Measurements from ENCODE around the gene SLC31A2. TPM values are rescaled to one million over a fixed set of nuclear protein-coding genes. Genes with fewer than 3 reads are reported as not detected.
"Not testable (repeated sequence)": the region's sequence is repeated elsewhere in the genome, so short reads cannot be mapped to it uniquely, and the experiment has no call there.

Gene SLC31A2
- 10 to 100 TPM; 40.3 to 42.4 TPM for total RNA-seq
- polyA plus RNA-seq (ENCODE audit: insufficient read depth, low read depth, low replicate concordance) = 38.8 TPM
- long read RNA-seq, donor 1, transcript SLC31A2-201 (4 exons, 1,785 nt) = major isoform, 9 of 9 reads
- long read RNA-seq, donor 1, partial matches to known transcripts = 0 of 9 reads
- long read RNA-seq, donor 1, other reads (novel, unspliced or antisense) = 0 of 9 reads
- long read RNA-seq, donor 2, transcript SLC31A2-201 (4 exons, 1,785 nt) = major isoform, 10 of 10 reads
- long read RNA-seq, donor 2, partial matches to known transcripts = 0 of 10 reads
- long read RNA-seq, donor 2, other reads (novel, unspliced or antisense) = 0 of 10 reads

GRCh38 chr9:113150670-113151611 lies at the start of gene SLC31A2:
Gene SLC31A2, plus strand, starts transcription at chr9:113151007. Its CDS starts 68 bp downstream, at chr9:113151075.
- Histone ChIP-seq H3K4me1 (peaks cover 27% of the 10 kb centered on the region), H3K36me3 (ENCODE audit: low read depth, missing control alignments) (no peaks in the 10 kb centered on the region), H3K27ac (peak within 1 kb of the TSS; percentile 93 to 94), H3K9me3 (no peaks in the 10 kb centered on the region), H3K27me3 (no peaks in the 10 kb centered on the region), H3K4me3 (peak within 1 kb of the TSS; percentile 95 to 99)
- DNase-seq = peak; percentile 95
- TF ChIP-seq CTCF (IDR thresholded peaks at IDR 0.05) (no peak), POLR2A (IDR thresholded peaks at IDR 0.05) (no peak)
- intact Hi-C loops (cut with DNase I; ENCODE audit: low total_unique reads) = no loop called here
- 1% methylated on average over 26 to 87 of the region's 87 CpGs for WGBS, 2 donors

GRCh38 chr9:113105345-113105744 lies 45.5 kb upstream of the SLC31A2 start:
- not testable (repeated sequence) for H3K27ac ChIP-seq

GRCh38 chr9:113111065-113111951 lies 39.5 kb upstream of the SLC31A2 start:
- intact Hi-C loops (cut with DNase I; ENCODE audit: low total_unique reads); H3K36me3 ChIP-seq (ENCODE audit: low read depth, missing control alignments); H3K27me3 ChIP-seq; H3K9me3 ChIP-seq; H3K4me1 ChIP-seq: not testable (repeated sequence)
- peak in 2 of 3 experiments; percentile 88 to 90 for TF ChIP-seq CTCF (IDR thresholded peaks at IDR 0.05)
- Histone ChIP-seq H3K4me3 (peak overlapping the region in 1 of 2 donors; percentile 17), H3K27ac (peak overlapping the region in 1 of 2 donors; percentile 2)
- WGBS, 2 donors = 4 to 14% methylated on average over 3 to 12 of the region's 56 CpGs
- DNase-seq = peak; percentile 49

More at GRCh38 chr9:113105345-113105744, 45.5 kb upstream of the SLC31A2 start:
- H3K4me1 ChIP-seq; intact Hi-C loops (cut with DNase I; ENCODE audit: low total_unique reads); H3K36me3 ChIP-seq (ENCODE audit: low read depth, missing control alignments); H3K4me3 ChIP-seq; H3K9me3 ChIP-seq; H3K27me3 ChIP-seq; DNase-seq: not testable (repeated sequence)
- no CpG with 5 or more reads among the region's 6 CpGs for WGBS, 2 donors

GRCh38 chr9:113112706-113113510 lies 37.9 kb upstream of the SLC31A2 start:
- DNase-seq; H3K9me3 ChIP-seq; H3K36me3 ChIP-seq (ENCODE audit: low read depth, missing control alignments); H3K27ac ChIP-seq; H3K4me3 ChIP-seq; H3K27me3 ChIP-seq; intact Hi-C loops (cut with DNase I; ENCODE audit: low total_unique reads); H3K4me1 ChIP-seq: not testable (repeated sequence)
- TF ChIP-seq CTCF (IDR thresholded peaks at IDR 0.05) = peak in 2 of 3 experiments; percentile 47 to 73
- 0% methylated on average over 1 of the region's 54 CpGs for WGBS, 2 donors

GRCh38 chr9:113118829-113119228 lies 32.0 kb upstream of the SLC31A2 start:
- H3K27ac ChIP-seq; intact Hi-C loops (cut with DNase I; ENCODE audit: low total_unique reads); H3K36me3 ChIP-seq (ENCODE audit: low read depth, missing control alignments); H3K4me1 ChIP-seq; H3K27me3 ChIP-seq; DNase-seq; H3K4me3 ChIP-seq; H3K9me3 ChIP-seq: not testable (repeated sequence)
- WGBS, 2 donors = no CpG with 5 or more reads among the region's 6 CpGs
